Smooth muscle cell (in vitro differentiated cells): Measurements from ENCODE around the gene NFATC2. TPM values are rescaled to one million over a fixed set of nuclear protein-coding genes. Genes with fewer than 3 reads are reported as not detected.

ENCODE experiments used
- DNase-seq: peaks from one replicate; lab custom pipeline; 2025; ENCODE audit not compliant: unreplicated experiment; lab: John Stamatoyannopoulos, UW
- H2AFZ ChIP-seq: fragments of 200-600 bp; sonication (generic); 2 replicates; pipeline ENCODE4 v1.6.0; 2016; ENCODE audit warnings: antibody characterized with exemption, low read depth, mild to moderate bottlenecking
- H3F3A ChIP-seq: fragments of 200-600 bp; sonication (generic); 2 replicates; pipeline ENCODE4 v1.6.0; 2017; ENCODE audit warnings: antibody characterized with exemption, low read depth
- H3K27ac ChIP-seq: fragments of 200-600 bp; sonication (generic); 2 replicates; pipeline ENCODE4 v1.5.1; 2016; ENCODE audit warnings: low read depth, mild to moderate bottlenecking
- H3K27me3 ChIP-seq: fragments of 200-600 bp; sonication (generic); 2 replicates; pipeline ENCODE4 v1.6.1; 2016; ENCODE audit warnings: low read depth, mild to moderate bottlenecking
- H3K36me3 ChIP-seq: fragments of 200-600 bp; sonication (generic); 2 replicates; pipeline ENCODE4 v1.5.1; 2016; ENCODE audit warnings: low read depth
- H3K4me1 ChIP-seq: fragments of 200-600 bp; sonication (generic); 2 replicates; pipeline ENCODE4 v1.5.1; 2016; ENCODE audit warnings: low read depth
- H3K4me2 ChIP-seq: fragments of 200-600 bp; sonication (generic); 2 replicates; pipeline ENCODE4 v1.6.0; 2016; ENCODE audit warnings: mild to moderate bottlenecking
- H3K4me3 ChIP-seq: fragments of 200-600 bp; sonication (generic); 2 replicates; pipeline ENCODE4 v1.5.1; 2016; ENCODE audit warnings: mild to moderate bottlenecking
- H3K79me2 ChIP-seq: fragments of 200-600 bp; sonication (generic); 2 replicates; pipeline ENCODE4 v1.6.0; 2016; ENCODE audit warnings: low read depth, mild to moderate bottlenecking
- H3K9ac ChIP-seq: fragments of 200-600 bp; sonication (generic); 2 replicates; pipeline ENCODE4 v1.6.0; 2016; ENCODE audit warnings: low read depth
- H3K9me3 ChIP-seq: fragments of 200-600 bp; sonication (generic); replicated peaks from 2 replicates; pipeline ENCODE4 v1.5.1; 2016; ENCODE audit warnings: low read depth
- H4K20me1 ChIP-seq: fragments of 200-600 bp; sonication (generic); 2 replicates; pipeline ENCODE4 v1.6.0; 2016; ENCODE audit warnings: low read depth
- CTCF ChIP-seq: fragments of 200-600 bp; sonication (generic); IDR thresholded peaks from 2 replicates; pipeline ENCODE4 v1.5.1; 2017; ENCODE audit warnings: borderline replicate concordance, mild to moderate bottlenecking, antibody characterized with exemption; ENCODE audit not compliant: insufficient read depth, poor library complexity, severe bottlenecking
- WGBS: methylation state at CpG from one replicate; pipeline ENCODE4 v1.1.7; 2016; ENCODE audit warnings: low lambda C conversion rate; 5-methylcytosine and 5-hydroxymethylcytosine counted together
- polyA plus RNA-seq: library from polyadenylated mRNA; unstranded; fragments of >200 nt; fragmentation: Nextera tagmentation; extraction: Ambion mirVana; gene quantifications from 2 replicates; pipeline ENCODE4 v1.2.1, GENCODE V29; 2016
- total RNA-seq: library from RNA; depleted of rRNA; stranded (reverse); fragments of >200 nt; gene quantifications from 2 replicates; pipeline ENCODE4 v1.2.3, GENCODE V29; 2014

Gene NFATC2
- total and polyA plus RNA-seq, 2 experiments from 2014 or later: 5.8 to 8.4 TPM

- TF ChIP-seq CTCF: no peak
- no peaks in the 10 kb centered on the region for H3K79me2 ChIP-seq
- H3K9me3 ChIP-seq: no peaks in the 10 kb centered on the region
- no peaks in the 10 kb centered on the region for H4K20me1 ChIP-seq
- no peak overlapping the region for H3K4me3 ChIP-seq
- no peaks in the 10 kb centered on the region for H3K4me1 ChIP-seq
- no peaks in the 10 kb centered on the region for H3F3A ChIP-seq
- peaks cover 6% of the 10 kb centered on the region for H3K36me3 ChIP-seq
- WGBS: 94% methylated on average over 3 of the region's 3 CpGs
- H3K9ac ChIP-seq: no peak overlapping the region
- no peak overlapping the region for H3K4me2 ChIP-seq
- H2AFZ ChIP-seq: no peak overlapping the region
- no peaks in the 10 kb centered on the region for H3K27me3 ChIP-seq
- H3K27ac ChIP-seq: no peak overlapping the region
- DNase-seq: no peak
Measured at GRCh38 chr20:51470907-51471411, 71.6 kb downstream of the NFATC2 start.

GRCh38 chr20:51470499-51470820, 72.1 kb downstream of the NFATC2 start:
- no peak overlapping the region for H2AFZ ChIP-seq
- no peak overlapping the region for H3K27ac ChIP-seq
- H3K79me2 ChIP-seq: no peaks in the 10 kb centered on the region
- no peaks in the 10 kb centered on the region for H4K20me1 ChIP-seq
- no peak for TF ChIP-seq CTCF
- WGBS: 83% methylated on average over 5 of the region's 5 CpGs
- no peak overlapping the region for H3K9ac ChIP-seq
- H3K4me2 ChIP-seq: no peak overlapping the region
- H3K4me1 ChIP-seq: no peaks in the 10 kb centered on the region
- H3K4me3 ChIP-seq: no peak overlapping the region
- no peaks in the 10 kb centered on the region for H3K27me3 ChIP-seq
- peaks cover 6% of the 10 kb centered on the region for H3K36me3 ChIP-seq
- DNase-seq: no peak
- no peaks in the 10 kb centered on the region for H3K9me3 ChIP-seq
- no peaks in the 10 kb centered on the region for H3F3A ChIP-seq

- Histone ChIP-seq H4K20me1 (no peaks in the 10 kb centered on the region), H3K27ac (no peak overlapping the region), H3K36me3 (peaks cover 6% of the 10 kb centered on the region), H3K27me3 (no peaks in the 10 kb centered on the region), H3K79me2 (no peaks in the 10 kb centered on the region), H3K9me3 (no peaks in the 10 kb centered on the region), H2AFZ (no peak overlapping the region), H3K9ac (no peak overlapping the region), H3K4me3 (no peak overlapping the region), H3K4me2 (no peak overlapping the region), H3F3A (no peaks in the 10 kb centered on the region), H3K4me1 (no peaks in the 10 kb centered on the region)
- DNase-seq: no peak
- TF ChIP-seq CTCF: no peak
- WGBS: 83% methylated on average over 11 of the region's 11 CpGs
Measured at GRCh38 chr20:51469578-51470498, 72.7 kb downstream of the NFATC2 start.
